Body of pancreas (tissue), 4 donors: Measurements from ENCODE around the gene THEM5. TPM values are rescaled to one million over a fixed set of nuclear protein-coding genes. Genes with fewer than 3 reads are reported as not detected.

Source experiments
- ATAC-seq: fragments of 150-250 bp; one replicate; pipeline ENCODE4 v1.9.1; 2016
- DNase-seq, 4 donors: peaks; one replicate each; pipeline ENCODE4 v3.0.0-alpha.2; 2019
- H3K27ac ChIP-seq, 4 donors: fragments of 200-600 bp; sonication (generic); 1 replicate in 3 of 4; 2 replicates in 1 of 4; pipeline versions ENCODE4 v1.5.1 to v1.6.1; 2016 to 2019; ENCODE audit warnings: mild to moderate bottlenecking in 1 of 4, mixed read lengths in 1 of 4, moderate library complexity in 1 of 4
- H3K27me3 ChIP-seq, 2 donors: fragments of 200-600 bp; sonication (generic); one replicate each; pipeline ENCODE4 v1.6.0; 2016; ENCODE audit warnings: mild to moderate bottlenecking in 1 of 2
- H3K36me3 ChIP-seq, 2 donors: fragments of 200-600 bp; sonication (generic); replicated peaks in 1 of 2; 2 replicates each; pipeline ENCODE4 v1.5.1; 2016; ENCODE audit warnings: low read depth in 2 of 2; ENCODE audit not compliant: insufficient read depth in 1 of 2
- H3K4me1 ChIP-seq: fragments of 200-600 bp; sonication (generic); one replicate; pipeline ENCODE4 v1.6.0; 2016
- H3K4me3 ChIP-seq, 2 donors: fragments of 200-600 bp; sonication (generic); 1 replicate in 1 of 2; 2 replicates in 1 of 2; pipeline ENCODE4 v1.5.1; 2016 to 2019
- H3K9me3 ChIP-seq, 3 donors: fragments of 200-600 bp; sonication (generic); 1 replicate in 2 of 3; 2 replicates in 1 of 3; pipeline ENCODE4 v1.5.1; 2016
- CTCF ChIP-seq, 7 experiments: fragments of 450-650 bp in 4 of 7; fragments of 200-600 bp in 3 of 7; sonication (generic) in 3 of 7; IDR thresholded peaks; one replicate each; pipeline ENCODE4 v1.5.1; 2016 to 2019; ENCODE audit warnings: antibody characterized with exemption in 7 of 7
- POLR2A ChIP-seq, 3 donors: fragments of 450-650 bp; IDR thresholded peaks; one replicate each; pipeline ENCODE4 v1.6.1; 2016; ENCODE audit warnings: antibody characterized with exemption in 3 of 3, mild to moderate bottlenecking in 2 of 3
- WGBS, 2 donors: methylation state at CpG; one replicate each; pipeline ENCODE4 v1.1.5; 2017; 5-methylcytosine and 5-hydroxymethylcytosine counted together
- intact Hi-C: fragments of 100-400 bp; cut with DNase I; formaldehyde crosslinking; loops from one replicate; pipeline ENCODE4 v1.15.1; 2023
- total RNA-seq, 2 donors: library from RNA; depleted of rRNA; stranded (reverse); fragments of >200 nt; gene quantifications; one replicate each; pipeline ENCODE4 v1.1.0, GENCODE V29; 2016

THEM5 gene
- total RNA-seq, 2 donors from 2014 or later, result not detected

GRCh38 chr1:151830055-151830454 lies 23.5 kb downstream of the THEM5 start:
- Histone ChIP-seq H3K9me3 (no peaks in the 10 kb centered on the region), H3K4me3 (no peak overlapping the region), H3K4me1 (peaks cover 82% of the 10 kb centered on the region), H3K27ac (peak overlapping the region in 3 of 4 donors; percentile 93 to 98 (median 95)), H3K27me3 (no peaks in the 10 kb centered on the region), H3K36me3 (peaks cover 4 to 5% of the 10 kb centered on the region in 2 donors)
- WGBS, 2 donors, result 24 to 33% methylated on average over 6 of the region's 6 CpGs
- intact Hi-C loops, result no loop called here
- DNase-seq, result no peak
- TF ChIP-seq CTCF (IDR thresholded peaks at IDR 0.05) (no peak), POLR2A (IDR thresholded peaks at IDR 0.05) (no peak)
- no peak for ATAC-seq

GRCh38 chr1:151829352-151830046 lies 24.0 kb downstream of the THEM5 start:
- Histone ChIP-seq H3K27me3 (no peaks in the 10 kb centered on the region), H3K4me1 (peaks cover 77% of the 10 kb centered on the region), H3K9me3 (no peaks in the 10 kb centered on the region), H3K36me3 (peaks cover 4 to 5% of the 10 kb centered on the region in 2 donors), H3K27ac (peak overlapping the region in 3 of 4 donors; percentile 15 to 98 (median 93)), H3K4me3 (no peak overlapping the region)
- WGBS, 2 donors, result 49 to 51% methylated on average over 4 of the region's 4 CpGs
- TF ChIP-seq CTCF (IDR thresholded peaks at IDR 0.05) (no peak), POLR2A (IDR thresholded peaks at IDR 0.05) (no peak)
- DNase-seq (no peak), ATAC-seq (no peak)
- intact Hi-C loops, result no loop called here

- TF ChIP-seq POLR2A (IDR thresholded peaks at IDR 0.05) (no peak), CTCF (IDR thresholded peaks at IDR 0.05) (no peak)
- no peak for ATAC-seq
- no peak overlapping the region for H3K4me3 ChIP-seq
These were observed 24.6 kb downstream of the THEM5 start for GRCh38 chr1:151828921-151829320.

GRCh38 chr1:151827853-151828252 lies 25.7 kb downstream of the THEM5 start:
- H3K4me3 ChIP-seq, result no peak overlapping the region
- WGBS, 2 donors, result 45 to 62% methylated on average over 6 to 8 of the region's 9 CpGs
- H3K27me3 ChIP-seq, result no peaks in the 10 kb centered on the region
- peaks cover 4 to 5% of the 10 kb centered on the region in 2 donors for H3K36me3 ChIP-seq
- ATAC-seq (no peak), DNase-seq (no peak)
- H3K4me1 ChIP-seq, result peaks cover 67% of the 10 kb centered on the region
- intact Hi-C loops, result no loop called here
- H3K27ac ChIP-seq, result no peak overlapping the region
- TF ChIP-seq CTCF (IDR thresholded peaks at IDR 0.05) (no peak), POLR2A (IDR thresholded peaks at IDR 0.05) (no peak)
- H3K9me3 ChIP-seq, result no peaks in the 10 kb centered on the region

More at GRCh38 chr1:151828921-151829320, 24.6 kb downstream of the THEM5 start:
- Histone ChIP-seq H3K27ac (peak overlapping the region in 1 of 4 donors; percentile 14), H3K27me3 (no peaks in the 10 kb centered on the region), H3K9me3 (no peaks in the 10 kb centered on the region), H3K36me3 (peaks cover 4 to 5% of the 10 kb centered on the region in 2 donors), H3K4me1 (peaks cover 71% of the 10 kb centered on the region)
- DNase-seq, result peak in 3 of 4 donors; percentile 34 to 61 (median 53)
- WGBS, 2 donors, result 32 to 35% methylated on average over 10 to 12 of the region's 12 CpGs
- intact Hi-C loops, result no loop called here
